Measurements from ENCODE around the gene ADD3. TPM values are rescaled to one million over a fixed set of nuclear protein-coding genes. Genes with fewer than 3 reads are reported as not detected.

Gene ADD3
- total and polyA plus RNA-seq, 2 of the 13 experiments (the other 11 are each of a cell fraction or from before 2014, with no cell fraction given) = 44.7 to 57.5 TPM

DNA sequence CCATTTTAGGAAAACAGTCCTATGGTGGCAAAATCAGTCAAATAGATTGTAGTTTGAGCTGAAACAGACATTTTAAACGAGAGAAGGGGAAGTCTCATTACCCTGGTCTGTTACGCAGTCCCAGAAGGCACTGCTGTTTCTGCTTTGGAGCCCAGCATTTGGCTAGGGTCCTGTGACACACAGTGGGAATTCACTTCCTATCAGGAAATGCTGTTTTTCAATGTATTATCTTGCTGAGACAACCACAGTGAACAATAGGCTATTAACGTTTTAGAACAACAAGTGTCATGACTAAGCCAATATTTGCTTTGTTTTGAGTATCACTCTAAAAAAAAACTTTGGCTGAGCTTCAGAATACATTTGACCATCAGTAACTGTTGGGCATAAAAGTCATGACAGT is 74.1 kb downstream of the ADD3 start:
- intact Hi-C loops (cut with micrococcal nuclease; ENCODE audit: unreplicated experiment) = no loop called here
- H3K4me3 ChIP-seq (replicated peaks in 1 of 3; ENCODE audit: insufficient read depth in 1 of 3, low read depth in 2 of 3, low read length in 3 of 3) = no peak overlapping the region
- no peak overlapping the region for H2AFZ ChIP-seq (ENCODE audit: low read length)
- no peak overlapping the region for H3K9ac ChIP-seq (ENCODE audit: insufficient read depth, low read depth, low read length)
- peaks cover 14% of the 10 kb centered on the region for H3K79me2 ChIP-seq (ENCODE audit: insufficient read depth, low read length)
- CTCF ChIA-PET (ENCODE audit: low intra/inter-chr PET ratio, low total read pairs) = no interaction called here
- WGBS (ENCODE audit: low lambda C conversion rate) = 62% methylated on average over 3 of the region's 3 CpGs
- peaks cover 60% of the 10 kb centered on the region for H3K4me1 ChIP-seq (ENCODE audit: insufficient read depth, low read length)
- no peak for FAIRE-seq
- no peaks in the 10 kb centered on the region for H3K36me3 ChIP-seq (replicated peaks in 1 of 2; ENCODE audit: control insufficient read depth in 1 of 2, insufficient read depth in 2 of 2, low read length in 2 of 2)
- H3K4me2 ChIP-seq (ENCODE audit: low read depth, low read length) = no peak overlapping the region
- in situ Hi-C loops (cut with HindIII; ENCODE audit: extremely low pct_ligation_motif_present, low pct_unique_long_range_greater_than_20kb) = no loop called here
- POLR2A ChIA-PET = interaction anchor here (0.8 kb wide), 1 partner anchor 74 kb away, joined by 4 read pairs; the partner anchor contains the start of gene ADD3
- peak; percentile 66 for DNase-seq (ENCODE audit: low spot score)
- H4K20me1 ChIP-seq (ENCODE audit: insufficient read depth, low read length) = no peaks in the 10 kb centered on the region
- no peak for ATAC-seq
- H3K27ac ChIP-seq (ENCODE audit: extremely low read length, insufficient read depth, low read length) = no peak overlapping the region
- no peaks in the 10 kb centered on the region for H3K9me3 ChIP-seq (ENCODE audit: low read length)
- no peaks in the 10 kb centered on the region for H3K27me3 ChIP-seq (ENCODE audit: control insufficient read depth in 1 of 2, insufficient read depth in 2 of 2, low read length in 2 of 2)
- BruUV-seq (replicated peaks) = no TSS peak
- TF ChIP-seq FOXP1 (IDR thresholded peaks at IDR 0.05) (no peak), FOXP1 (CRISPR knock-in tag; IDR thresholded peaks at IDR 0.05) (peak; percentile 66), SOX6 (IDR thresholded peaks at IDR 0.05) (no peak), SOX6 (CRISPR knock-in tag; IDR thresholded peaks at IDR 0.05) (peak; percentile 73), SP4 (CRISPR knock-in tag; IDR thresholded peaks at IDR 0.05) (no peak), ZNF431 (CRISPR knock-in tag; IDR thresholded peaks at IDR 0.05; ENCODE audit: borderline replicate concordance, low read depth) (no peak), AGO2 (optimal IDR thresholded peaks at IDR 0.05; ENCODE audit: low read depth, low read length) (no peak), PHF20 (CRISPR knock-in tag; IDR thresholded peaks at IDR 0.05) (no peak), STAG1 (CRISPR knock-in tag; IDR thresholded peaks at IDR 0.05) (no peak), FOXA3 (CRISPR knock-in tag; IDR thresholded peaks at IDR 0.05) (0 out of 2 replicates have a peak, but pooled peaks have one; percentile 13), KDM4B (CRISPR knock-in tag; IDR thresholded peaks at IDR 0.05) (no peak), KAT8 (CRISPR knock-in tag; IDR thresholded peaks at IDR 0.05) (0 out of 2 replicates have a peak, but pooled peaks have one; percentile 23), JUND (CRISPR knock-in tag; IDR thresholded peaks at IDR 0.05) (no peak), RCOR2 (CRISPR knock-in tag; IDR thresholded peaks at IDR 0.05) (0 out of 2 replicates have a peak, but pooled peaks have one; percentile 25), PHF8 (CRISPR knock-in tag; IDR thresholded peaks at IDR 0.05) (no peak), HMG20A (CRISPR knock-in tag; IDR thresholded peaks at IDR 0.05; ENCODE audit: borderline replicate concordance) (peak; percentile 20; the same call in 1 of the 2 replicates), ELF3 (CRISPR knock-in tag; IDR thresholded peaks at IDR 0.05) (peak; percentile 57; the same call in 1 of the 2 replicates)
- TF ChIP-seq, protein P1, sequence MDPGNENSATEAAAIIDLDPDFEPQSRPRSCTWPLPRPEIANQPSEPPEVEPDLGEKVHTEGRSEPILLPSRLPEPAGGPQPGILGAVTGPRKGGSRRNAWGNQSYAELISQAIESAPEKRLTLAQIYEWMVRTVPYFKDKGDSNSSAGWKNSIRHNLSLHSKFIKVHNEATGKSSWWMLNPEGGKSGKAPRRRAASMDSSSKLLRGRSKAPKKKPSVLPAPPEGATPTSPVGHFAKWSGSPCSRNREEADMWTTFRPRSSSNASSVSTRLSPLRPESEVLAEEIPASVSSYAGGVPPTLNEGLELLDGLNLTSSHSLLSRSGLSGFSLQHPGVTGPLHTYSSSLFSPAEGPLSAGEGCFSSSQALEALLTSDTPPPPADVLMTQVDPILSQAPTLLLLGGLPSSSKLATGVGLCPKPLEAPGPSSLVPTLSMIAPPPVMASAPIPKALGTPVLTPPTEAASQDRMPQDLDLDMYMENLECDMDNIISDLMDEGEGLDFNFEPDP (CRISPR knock-in tag; conservative IDR thresholded peaks at IDR 0.05) = no peak
- TF ChIP-seq, protein P2, sequence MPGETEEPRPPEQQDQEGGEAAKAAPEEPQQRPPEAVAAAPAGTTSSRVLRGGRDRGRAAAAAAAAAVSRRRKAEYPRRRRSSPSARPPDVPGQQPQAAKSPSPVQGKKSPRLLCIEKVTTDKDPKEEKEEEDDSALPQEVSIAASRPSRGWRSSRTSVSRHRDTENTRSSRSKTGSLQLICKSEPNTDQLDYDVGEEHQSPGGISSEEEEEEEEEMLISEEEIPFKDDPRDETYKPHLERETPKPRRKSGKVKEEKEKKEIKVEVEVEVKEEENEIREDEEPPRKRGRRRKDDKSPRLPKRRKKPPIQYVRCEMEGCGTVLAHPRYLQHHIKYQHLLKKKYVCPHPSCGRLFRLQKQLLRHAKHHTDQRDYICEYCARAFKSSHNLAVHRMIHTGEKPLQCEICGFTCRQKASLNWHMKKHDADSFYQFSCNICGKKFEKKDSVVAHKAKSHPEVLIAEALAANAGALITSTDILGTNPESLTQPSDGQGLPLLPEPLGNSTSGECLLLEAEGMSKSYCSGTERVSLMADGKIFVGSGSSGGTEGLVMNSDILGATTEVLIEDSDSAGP (CRISPR knock-in tag; IDR thresholded peaks at IDR 0.05; ENCODE audit: borderline replicate concordance) = no peak
- TF ChIP-seq, protein P3, sequence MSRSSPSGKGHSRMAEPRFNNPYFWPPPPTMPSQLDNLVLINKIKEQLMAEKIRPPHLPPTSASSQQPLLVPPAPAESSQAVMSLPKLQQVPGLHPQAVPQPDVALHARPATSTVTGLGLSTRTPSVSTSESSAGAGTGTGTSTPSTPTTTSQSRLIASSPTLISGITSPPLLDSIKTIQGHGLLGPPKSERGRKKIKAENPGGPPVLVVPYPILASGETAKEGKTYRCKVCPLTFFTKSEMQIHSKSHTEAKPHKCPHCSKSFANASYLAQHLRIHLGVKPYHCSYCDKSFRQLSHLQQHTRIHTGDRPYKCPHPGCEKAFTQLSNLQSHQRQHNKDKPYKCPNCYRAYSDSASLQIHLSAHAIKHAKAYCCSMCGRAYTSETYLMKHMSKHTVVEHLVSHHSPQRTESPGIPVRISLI (CRISPR knock-in tag; IDR thresholded peaks at IDR 0.05; ENCODE audit: borderline replicate concordance) = peak; percentile 20; the same call in 1 of the 2 replicates

All from HepG2 (cell line).